Transverse colon (tissue), 4 donors: ENCODE data around the gene IQSEC3. TPM values are rescaled to one million over a fixed set of nuclear protein-coding genes. Genes with fewer than 3 reads are reported as not detected.

ENCODE experiments used
- DNase-seq: peaks from one replicate; pipeline ENCODE4 v3.0.0-alpha.2; 2019
- H3K27ac ChIP-seq, 4 donors: fragments of 200-600 bp; sonication (generic); 2 replicates each; pipeline ENCODE4 v1.5.1; 2016 to 2018; ENCODE audit warnings: inconsistent platforms in 4 of 4
- H3K27me3 ChIP-seq: fragments of 200-600 bp; sonication (generic); 2 replicates; pipeline ENCODE4 v1.5.1; 2017; ENCODE audit warnings: inconsistent platforms
- H3K36me3 ChIP-seq, 4 donors: fragments of 200-600 bp; sonication (generic); 2 replicates each; pipeline ENCODE4 v1.5.1; 2017 to 2019; ENCODE audit warnings: inconsistent platforms in 4 of 4
- H3K4me1 ChIP-seq, 4 donors: fragments of 200-600 bp; sonication (generic); 2 replicates each; pipeline ENCODE4 v1.5.1; 2017 to 2020; ENCODE audit warnings: inconsistent platforms in 4 of 4
- H3K4me3 ChIP-seq, 4 donors: fragments of 200-600 bp; sonication (generic); 1 replicate in 1 of 4; 2 replicates in 3 of 4; pipeline versions ENCODE4 v1.5.1 to v1.6.1; 2017 to 2019; ENCODE audit warnings: inconsistent platforms in 4 of 4
- H3K9me3 ChIP-seq, 2 donors: fragments of 200-600 bp; sonication (generic); 2 replicates each; pipeline ENCODE4 v1.5.1; 2017 to 2019; ENCODE audit warnings: inconsistent platforms in 2 of 2
- CTCF ChIP-seq, 5 experiments: fragments of 200-600 bp in 3 of 5; fragments of 450-650 bp in 2 of 5; sonication (generic) in 3 of 5; IDR thresholded peaks; 1 replicate in 2 of 5; 2 replicates in 3 of 5; pipeline ENCODE4 v1.5.1; 2016 to 2017; ENCODE audit warnings: antibody characterized with exemption in 5 of 5, inconsistent platforms in 3 of 5, mild to moderate bottlenecking in 2 of 5, moderate library complexity in 1 of 5
- EP300 ChIP-seq: sonication (generic); formaldehyde crosslinking; IDR thresholded peaks from one replicate; pipeline ENCODE4 v1.6.1; 2017; ENCODE audit warnings: antibody characterized with exemption, low read depth
- POLR2A ChIP-seq: fragments of 450-650 bp; IDR thresholded peaks from one replicate; pipeline ENCODE4 v1.6.1; 2016; ENCODE audit warnings: antibody characterized with exemption, mild to moderate bottlenecking, moderate library complexity
- POLR2AphosphoS5 ChIP-seq, 3 donors: sonication (generic); formaldehyde crosslinking; IDR thresholded peaks; one replicate each; pipeline ENCODE4 v1.6.1; 2016; ENCODE audit warnings: antibody characterized with exemption in 3 of 3
- WGBS, 2 donors: methylation state at CpG; one replicate each; pipeline ENCODE4 v1.1.5; 2018; ENCODE audit warnings: low coverage in 1 of 2; 5-methylcytosine and 5-hydroxymethylcytosine counted together
- in situ Hi-C, 4 donors: fragments of 200-750 bp; cut with MboI; loops; one replicate each; pipeline versions ENCODE4 v1.15.0 to v1.15.1; 2017; ENCODE audit warnings: low sequenced_read_pairs in 3 of 4, low pct_ligation_motif_present in 1 of 4, low pct_unique_long_range_greater_than_20kb in 1 of 4
- intact Hi-C: fragments of 100-400 bp; cut with DNase I; formaldehyde crosslinking; loops from one replicate; pipeline ENCODE4 v1.15.1; 2023; ENCODE audit warnings: low total_unique reads
- total RNA-seq, 4 donors: library from RNA; depleted of rRNA; stranded (reverse); fragments of >200 nt; gene quantifications; one replicate each; pipeline ENCODE4 v1.1.0, GENCODE V29; 2016

The IQSEC3 gene
- total RNA-seq, 4 donors from 2014 or later = 0.16 to 35.4 (median 0.27) TPM; not detected in 1

GRCh38 chr12:135138-135537 is 68.6 kb downstream of the IQSEC3 start:
- in situ Hi-C loops (no loop called here), intact Hi-C loops (no loop called here)
- TF ChIP-seq POLR2AphosphoS5 (IDR thresholded peaks at IDR 0.05) (no peak), EP300 (no peak), CTCF (IDR thresholded peaks at IDR 0.05) (no peak), POLR2A (no peak)
- Histone ChIP-seq H3K27ac (no peak overlapping the region), H3K4me3 (no peak overlapping the region), H3K9me3 (no peaks in the 10 kb centered on the region), H3K4me1 (peaks cover 0 to 6% (median 2%) of the 10 kb centered on the region in 4 donors), H3K27me3 (peaks cover 25% of the 10 kb centered on the region), H3K36me3 (no peaks in the 10 kb centered on the region)
- no peak for DNase-seq
- WGBS, 2 donors = 50% methylated on average over 2 of the region's 2 CpGs; no CpG with 5 or more reads in 1 of the 2 donors

- Histone ChIP-seq H3K9me3 (no peaks in the 10 kb centered on the region), H3K4me1 (peaks cover 0 to 6% (median 2%) of the 10 kb centered on the region in 4 donors), H3K27ac (no peak overlapping the region), H3K4me3 (peak overlapping the region in 1 of 4 donors; percentile 19), H3K27me3 (peaks cover 29% of the 10 kb centered on the region), H3K36me3 (no peaks in the 10 kb centered on the region)
- no peak for DNase-seq
- in situ Hi-C loops = no loop called here
- 82 to 100% methylated on average over 1 to 58 of the region's 64 CpGs for WGBS, 2 donors
- TF ChIP-seq CTCF (IDR thresholded peaks at IDR 0.05) (no peak), POLR2AphosphoS5 (IDR thresholded peaks at IDR 0.05) (no peak), EP300 (no peak), POLR2A (no peak)
- intact Hi-C loops = no loop called here
Observed at GRCh38 chr12:138171-138897, 71.8 kb downstream of the IQSEC3 start.

GRCh38 chr12:138898-139534 is 72.4 kb downstream of the IQSEC3 start:
- H3K4me1 ChIP-seq = peaks cover 0 to 11% (median 4%) of the 10 kb centered on the region in 4 donors
- H3K27ac ChIP-seq = no peak overlapping the region
- H3K9me3 ChIP-seq = no peaks in the 10 kb centered on the region
- WGBS, 2 donors = 0 to 54% methylated on average over 2 to 47 of the region's 49 CpGs
- TF ChIP-seq POLR2A (no peak), POLR2AphosphoS5 (IDR thresholded peaks at IDR 0.05) (no peak), CTCF (IDR thresholded peaks at IDR 0.05) (no peak), EP300 (no peak)
- no peak for DNase-seq
- in situ Hi-C loops = no loop called here
- H3K27me3 ChIP-seq = peaks cover 29% of the 10 kb centered on the region
- H3K4me3 ChIP-seq = peak overlapping the region in 2 of 4 donors; percentile 19 to 22
- H3K36me3 ChIP-seq = no peaks in the 10 kb centered on the region
- intact Hi-C loops = no loop called here

- Histone ChIP-seq H3K4me1 (peaks cover 0 to 16% (median 10%) of the 10 kb centered on the region in 4 donors), H3K27ac (no peak overlapping the region), H3K27me3 (peaks cover 29% of the 10 kb centered on the region), H3K9me3 (no peaks in the 10 kb centered on the region), H3K4me3 (peak overlapping the region in 1 of 4 donors; percentile 19), H3K36me3 (no peaks in the 10 kb centered on the region)
- TF ChIP-seq CTCF (IDR thresholded peaks at IDR 0.05) (no peak), EP300 (no peak), POLR2AphosphoS5 (IDR thresholded peaks at IDR 0.05) (no peak), POLR2A (no peak)
- 27 to 58% methylated on average over 10 to 14 of the region's 14 CpGs for WGBS, 2 donors
- no peak for DNase-seq
- in situ Hi-C loops (no loop called here), intact Hi-C loops (no loop called here)
Observed at GRCh38 chr12:139585-139984, 73.0 kb downstream of the IQSEC3 start.
